A549 (cell line): ENCODE data around the gene NDC1. TPM values are rescaled to one million over a fixed set of nuclear protein-coding genes. Genes with fewer than 3 reads are reported as not detected.

ENCODE experiments used
- ATAC-seq, 2 experiments: fragments of 200-7000 bp in 1 of 2; fragments of >200 bp in 1 of 2; cut with Nextera tagmentation in 1 of 2; cut with Tn5 transposase in 1 of 2; 3 replicates each; pipeline versions ENCODE4 v1.8.0 to v1.9.1; 2018 to 2020; ENCODE audit warnings: mild to moderate bottlenecking in 1 of 2, moderate library complexity in 1 of 2
- CTCF ChIA-PET: fragments of 300-600 bp; sonication (Branson Sonifier 250); formaldehyde crosslinking; extraction: SDS; loops from one replicate; lab custom pipeline; 2021; ENCODE audit warnings: antibody characterized with exemption, inconsistent platforms; lab: Yijun Ruan, JAX
- POLR2A ChIA-PET: fragments of 350-600 bp; formaldehyde crosslinking; extraction: SDS; loops from one replicate; lab custom pipeline; 2021; ENCODE audit warnings: antibody characterized with exemption, inconsistent platforms; lab: Yijun Ruan, JAX
- DNase-seq, 2 experiments: peaks; one replicate each; pipeline versions ENCODE4 v3.0.0 to v3.0.0-alpha.2; 2011 to 2016; ENCODE audit warnings: low read depth in 1 of 2, low spot score in 1 of 2
- FAIRE-seq: peaks from 2 replicates; lab custom pipeline; 2011; peaks lifted over from hg19 to GRCh38; lab: Jason Lieb, UNC
- H3K27ac ChIP-seq, 2 experiments: fragments of >200 bp; sonication (Bioruptor Twin); formaldehyde crosslinking; 3 replicates each; pipeline ENCODE4 v1.5.1; 2016 to 2017
- H3K4me1 ChIP-seq: fragments of >200 bp; sonication (Bioruptor Twin); formaldehyde crosslinking; 3 replicates; pipeline ENCODE4 v1.6.1; 2016
- H3K4me2 ChIP-seq: fragments of >200 bp; sonication (Bioruptor Twin); formaldehyde crosslinking; 3 replicates; pipeline ENCODE4 v1.6.1; 2016
- H3K4me3 ChIP-seq: fragments of >200 bp; sonication (Bioruptor Twin); formaldehyde crosslinking; 3 replicates; pipeline ENCODE4 v1.5.1; 2016
- H3K9me3 ChIP-seq: fragments of >200 bp; sonication (Bioruptor Twin); formaldehyde crosslinking; 3 replicates; pipeline ENCODE4 v1.6.1; 2016
- BHLHE40 ChIP-seq: IDR thresholded peaks from 2 replicates; pipeline ENCODE4 v1.6.1; 2012; ENCODE audit warnings: low read depth, low read length, inconsistent platforms
- CBX8 ChIP-seq: fragments of 200-600 bp; sonication (generic); IDR thresholded peaks from 2 replicates; pipeline ENCODE4 v1.6.1; 2016
- CHD2 ChIP-seq: fragments of 150-350 bp; IDR thresholded peaks from 2 replicates; pipeline ENCODE4 v1.6.1; 2014; ENCODE audit warnings: low read length; ENCODE audit not compliant: partially characterized antibody
- CHD4 ChIP-seq: fragments of 200-600 bp; sonication (generic); IDR thresholded peaks from 2 replicates; pipeline ENCODE4 v1.6.1; 2016; ENCODE audit warnings: antibody characterized with exemption, mild to moderate bottlenecking, borderline replicate concordance
- EHMT2 ChIP-seq: fragments of 200-600 bp; sonication (generic); IDR thresholded peaks from 2 replicates; pipeline ENCODE4 v1.6.1; 2016; ENCODE audit warnings: antibody characterized with exemption, low read depth, mild to moderate bottlenecking, moderate library complexity
- FOSL2 ChIP-seq, 2 experiments: fragments of 450-650 bp in 1 of 2; fragments of >200 bp in 1 of 2; sonication (Bioruptor Twin) in 1 of 2; formaldehyde crosslinking; IDR thresholded peaks; 2 replicates each; pipeline versions ENCODE4 v1.5.0 to v1.6.1; 2016 to 2020; ENCODE audit warnings: mild to moderate bottlenecking in 1 of 2, moderate library complexity in 1 of 2
- FOXS1 ChIP-seq: fragments of 250-450 bp; sonication (Bioruptor Pico); IDR thresholded peaks from 2 replicates; pipeline ENCODE4 v1.5.0; 2020; ENCODE audit warnings: mild to moderate bottlenecking, moderate library complexity
- HOXA7 ChIP-seq: fragments of 250-450 bp; sonication (Bioruptor Pico); IDR thresholded peaks from 2 replicates; pipeline ENCODE4 v1.5.0; 2020; ENCODE audit warnings: mild to moderate bottlenecking, moderate library complexity
- HOXB5 ChIP-seq: fragments of 250-450 bp; sonication (Bioruptor Pico); IDR thresholded peaks from 2 replicates; pipeline ENCODE4 v1.5.0; 2020; ENCODE audit warnings: mild to moderate bottlenecking, moderate library complexity
- JUN ChIP-seq, 2 experiments: fragments of >200 bp; sonication (Bioruptor Twin); formaldehyde crosslinking; IDR thresholded peaks; 2 replicates in 1 of 2; 3 replicates in 1 of 2; pipeline ENCODE4 v1.6.1; 2016 to 2017
- JUNB ChIP-seq: fragments of >200 bp; sonication (Bioruptor Twin); formaldehyde crosslinking; IDR thresholded peaks from 2 replicates; pipeline ENCODE4 v1.6.1; 2016
- KDM1A ChIP-seq: fragments of 200-600 bp; sonication (generic); IDR thresholded peaks from 2 replicates; pipeline ENCODE4 v1.6.1; 2016; ENCODE audit warnings: low read depth, mild to moderate bottlenecking
- MAZ ChIP-seq: fragments of 150-350 bp; IDR thresholded peaks from 2 replicates; pipeline ENCODE4 v1.6.1; 2014; ENCODE audit warnings: antibody characterized with exemption, low read depth, low read length, borderline replicate concordance
- NFE2L2 ChIP-seq: fragments of 150-350 bp; conservative IDR thresholded peaks from 2 replicates; pipeline ENCODE4 v1.6.1; 2014; ENCODE audit warnings: low read length
- NPAS2 ChIP-seq: fragments of 250-450 bp; sonication (Bioruptor Pico); IDR thresholded peaks from 2 replicates; pipeline ENCODE4 v1.8.0; 2022; ENCODE audit warnings: mild to moderate bottlenecking, moderate library complexity, borderline replicate concordance
- NR3C1 ChIP-seq: fragments of >200 bp; sonication (Bioruptor Twin); formaldehyde crosslinking; IDR thresholded peaks from 3 replicates; pipeline ENCODE4 v1.6.1; 2017
- PHF8 ChIP-seq: fragments of 200-600 bp; sonication (generic); IDR thresholded peaks from 2 replicates; pipeline ENCODE4 v1.6.1; 2016; ENCODE audit warnings: low read depth, mild to moderate bottlenecking, antibody characterized with exemption, moderate library complexity, borderline replicate concordance
- POLR2AphosphoS2 ChIP-seq: conservative IDR thresholded peaks from 2 replicates; pipeline ENCODE4 v1.6.1; 2012; ENCODE audit warnings: low read length, improper control_type of control experiment, inconsistent platforms
- RCOR1 ChIP-seq: fragments of 150-350 bp; IDR thresholded peaks from 2 replicates; pipeline ENCODE4 v1.6.1; 2014; ENCODE audit warnings: antibody characterized with exemption, low read length, low read depth
- RFX5 ChIP-seq: fragments of 450-650 bp; IDR thresholded peaks from 2 replicates; pipeline ENCODE4 v1.7.1; 2014; ENCODE audit warnings: antibody characterized with exemption, mild to moderate bottlenecking, moderate library complexity
- RNF2 ChIP-seq: fragments of 200-600 bp; sonication (generic); IDR thresholded peaks from 2 replicates; pipeline ENCODE4 v1.6.1; 2016; ENCODE audit warnings: low read depth, mild to moderate bottlenecking, antibody characterized with exemption, moderate library complexity, borderline replicate concordance
- SMC3 ChIP-seq: fragments of >200 bp; sonication (Bioruptor Twin); formaldehyde crosslinking; IDR thresholded peaks from 3 replicates; pipeline ENCODE4 v1.6.1; 2018; ENCODE audit warnings: inconsistent platforms
- SREBF2 ChIP-seq: fragments of 450-650 bp; IDR thresholded peaks from 2 replicates; pipeline ENCODE4 v1.6.1; 2014; ENCODE audit warnings: mild to moderate bottlenecking, moderate library complexity
- TP53 ChIP-seq: fragments of 250-450 bp; sonication (Bioruptor Pico); IDR thresholded peaks from 2 replicates; pipeline ENCODE4 v1.5.0; 2021; ENCODE audit warnings: mild to moderate bottlenecking, moderate library complexity
- ZNF302 ChIP-seq: fragments of 250-450 bp; sonication (Bioruptor Pico); IDR thresholded peaks from 2 replicates; pipeline ENCODE4 v1.9.0; 2021; ENCODE audit warnings: inconsistent platforms, mild to moderate bottlenecking, moderate library complexity
- WGBS: methylation state at CpG from one replicate; pipeline ENCODE4 v1.1.6; 2017; ENCODE audit errors: missing lambda C conversion rate; 5-methylcytosine and 5-hydroxymethylcytosine counted together
- polyA plus RNA-seq, 4 experiments: library from polyadenylated mRNA; depleted of rRNA in 3 of 4; stranded (reverse); fragments of >200 nt; fragmentation: RNase III in 1 of 4; extraction: RNeasy Plus Mini Kit Qiagen cat#74134 plus additional on column Dnase treatment in 1 of 4; gene quantifications; 2 replicates in 3 of 4; 3 replicates in 1 of 4; pipeline ENCODE4 v1.2.3, GENCODE V29; 2011 to 2017
- TF ChIP-seq, protein P1 (sequence below): IDR thresholded peaks from 2 replicates; pipeline ENCODE4 v1.6.1; 2012
- TF ChIP-seq, protein P2 (sequence below): fragments of 450-650 bp; IDR thresholded peaks from 2 replicates; pipeline ENCODE4 v1.6.1; 2014; ENCODE audit warnings: antibody characterized with exemption
- TF ChIP-seq, protein P3 (sequence below): fragments of 250-450 bp; sonication (Bioruptor Pico); IDR thresholded peaks from 2 replicates; pipeline ENCODE4 v1.5.0; 2021; ENCODE audit warnings: mild to moderate bottlenecking, moderate library complexity, borderline replicate concordance
- TF ChIP-seq, protein P4 (sequence below): fragments of 150-350 bp; IDR thresholded peaks from 2 replicates; pipeline ENCODE4 v1.6.1; 2014; ENCODE audit warnings: low read depth, mild to moderate bottlenecking, low read length

The NDC1 gene
- polyA plus RNA-seq, 2 of the 4 experiments (the other 2 are of a cell fraction), result 26.4 to 49.5 TPM

DNA sequence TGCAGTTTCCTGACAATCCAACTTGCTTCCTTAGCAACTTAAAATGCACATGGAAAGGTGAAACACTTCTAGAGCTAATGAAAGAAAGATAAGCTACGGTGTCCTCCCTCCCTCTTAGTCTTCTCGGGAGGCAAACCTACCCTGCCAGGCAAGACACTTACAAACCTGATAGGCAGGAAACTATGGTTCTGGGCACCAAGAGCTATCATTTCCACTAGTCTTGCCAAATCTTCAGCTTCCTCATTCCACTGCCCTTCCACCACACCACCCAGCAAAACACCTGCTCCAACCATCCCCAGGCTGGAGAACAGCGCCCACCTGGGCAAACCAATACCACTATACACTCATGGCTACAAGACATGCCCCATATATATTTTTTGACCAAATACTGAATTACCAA, 15.2 kb downstream of the NDC1 start:
- FAIRE-seq, result no peak
- ChIA-PET CTCF (no interaction called here), POLR2A (no interaction called here)
- ATAC-seq, result no peak
- WGBS, result 90% methylated on average over 3 of the region's 3 CpGs
- H3K27ac ChIP-seq, result no peak overlapping the region
- TF ChIP-seq JUNB (no peak), NR3C1 (no peak), NPAS2 (CRISPR knock-in tag) (no peak), ZNF302 (no peak), FOXS1 (no peak)
- TF ChIP-seq, protein P1, sequence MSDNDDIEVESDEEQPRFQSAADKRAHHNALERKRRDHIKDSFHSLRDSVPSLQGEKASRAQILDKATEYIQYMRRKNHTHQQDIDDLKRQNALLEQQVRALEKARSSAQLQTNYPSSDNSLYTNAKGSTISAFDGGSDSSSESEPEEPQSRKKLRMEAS, result no peak
- no peaks in the 10 kb centered on the region for H3K9me3 ChIP-seq
- DNase-seq, result no peak
- no peaks in the 10 kb centered on the region for H3K4me1 ChIP-seq
- no peak overlapping the region for H3K4me2 ChIP-seq
- H3K4me3 ChIP-seq, result no peak overlapping the region

DNA sequence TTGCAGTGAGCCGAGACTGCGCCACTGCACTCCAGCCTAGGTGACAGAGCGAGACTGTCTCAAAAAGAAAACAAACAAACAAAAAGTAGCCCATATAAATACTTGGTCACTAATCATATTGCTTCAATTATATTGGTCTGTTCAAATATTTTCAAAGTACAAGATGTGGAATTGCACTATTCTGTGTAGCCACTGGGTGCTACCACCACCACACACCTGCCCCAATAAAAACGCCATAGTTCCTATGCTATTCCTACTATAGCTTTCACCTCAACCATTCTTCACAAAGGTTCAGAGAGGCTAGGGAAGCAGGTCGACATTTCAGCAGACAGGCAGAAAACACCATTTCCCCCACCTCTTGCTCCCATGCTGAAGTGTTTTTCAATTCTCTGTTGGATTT, 16.7 kb downstream of the NDC1 start:
- ChIA-PET CTCF (interaction anchor here (0.5 to 1.7 kb wide), 4 partner anchors 13 to 543 kb away, joined by 3 read pairs; no protein-coding TSS in a partner anchor), POLR2A (no interaction called here)
- no peak overlapping the region for H3K27ac ChIP-seq
- no peak overlapping the region for H3K4me3 ChIP-seq
- DNase-seq (no peak), FAIRE-seq (no peak), ATAC-seq (no peak; a peak in 1 of 6 replicates)
- TF ChIP-seq MAZ, result no peak
- no peak for TF ChIP-seq BHLHE40
- TF ChIP-seq FOXS1, result no peak
- TF ChIP-seq SREBF2, result no peak
- TF ChIP-seq CHD4, result no peak
- TF ChIP-seq POLR2AphosphoS2, result no peak
- no peak for TF ChIP-seq NFE2L2
- TF ChIP-seq, protein P2, sequence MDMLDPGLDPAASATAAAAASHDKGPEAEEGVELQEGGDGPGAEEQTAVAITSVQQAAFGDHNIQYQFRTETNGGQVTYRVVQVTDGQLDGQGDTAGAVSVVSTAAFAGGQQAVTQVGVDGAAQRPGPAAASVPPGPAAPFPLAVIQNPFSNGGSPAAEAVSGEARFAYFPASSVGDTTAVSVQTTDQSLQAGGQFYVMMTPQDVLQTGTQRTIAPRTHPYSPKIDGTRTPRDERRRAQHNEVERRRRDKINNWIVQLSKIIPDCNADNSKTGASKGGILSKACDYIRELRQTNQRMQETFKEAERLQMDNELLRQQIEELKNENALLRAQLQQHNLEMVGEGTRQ, result no peak
- no peak for TF ChIP-seq FOSL2 (IDR thresholded peaks at IDR 0.05)
- no peak for TF ChIP-seq FOSL2 (CRISPR knock-in tag; IDR thresholded peaks at IDR 0.05)
- TF ChIP-seq CBX8, result no peak
- TF ChIP-seq PHF8, result no peak
- no peak for TF ChIP-seq JUNB
- TF ChIP-seq, protein P3, sequence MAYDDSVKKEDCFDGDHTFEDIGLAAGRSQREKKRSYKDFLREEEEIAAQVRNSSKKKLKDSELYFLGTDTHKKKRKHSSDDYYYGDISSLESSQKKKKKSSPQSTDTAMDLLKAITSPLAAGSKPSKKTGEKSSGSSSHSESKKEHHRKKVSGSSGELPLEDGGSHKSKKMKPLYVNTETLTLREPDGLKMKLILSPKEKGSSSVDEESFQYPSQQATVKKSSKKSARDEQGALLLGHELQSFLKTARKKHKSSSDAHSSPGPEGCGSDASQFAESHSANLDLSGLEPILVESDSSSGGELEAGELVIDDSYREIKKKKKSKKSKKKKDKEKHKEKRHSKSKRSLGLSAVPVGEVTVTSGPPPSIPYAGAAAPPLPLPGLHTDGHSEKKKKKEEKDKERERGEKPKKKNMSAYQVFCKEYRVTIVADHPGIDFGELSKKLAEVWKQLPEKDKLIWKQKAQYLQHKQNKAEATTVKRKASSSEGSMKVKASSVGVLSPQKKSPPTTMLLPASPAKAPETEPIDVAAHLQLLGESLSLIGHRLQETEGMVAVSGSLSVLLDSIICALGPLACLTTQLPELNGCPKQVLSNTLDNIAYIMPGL (CRISPR knock-in tag), result no peak
- H3K9me3 ChIP-seq, result no peaks in the 10 kb centered on the region
- no peaks in the 10 kb centered on the region for H3K4me1 ChIP-seq
- H3K4me2 ChIP-seq, result no peak overlapping the region
- WGBS, result 89% methylated on average over 5 of the region's 5 CpGs

DNA sequence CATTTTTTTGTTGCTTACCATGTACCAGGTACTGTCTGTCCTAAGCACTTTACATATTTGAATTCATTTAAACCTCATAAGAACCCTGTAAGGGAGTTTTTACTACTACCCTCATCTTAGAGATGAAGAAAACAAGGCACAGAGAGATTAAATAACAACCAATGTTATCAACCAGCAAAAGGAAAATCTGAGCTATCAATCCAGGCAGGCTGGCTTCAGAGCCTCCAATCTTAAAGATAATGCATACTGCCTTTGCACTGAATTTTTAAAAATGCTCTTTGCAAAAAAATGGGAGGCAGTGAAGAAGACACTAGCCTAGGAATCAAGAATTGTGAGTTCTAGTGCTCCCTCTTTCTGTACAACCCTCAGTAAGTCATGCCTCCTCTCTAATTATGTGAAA, 18.7 kb downstream of the NDC1 start:
- ChIA-PET CTCF (interaction anchor here (1.4 kb wide), 1 partner anchor 41 kb away, joined by 4 read pairs; no protein-coding TSS in a partner anchor), POLR2A (no interaction called here)
- Histone ChIP-seq H3K9me3 (no peaks in the 10 kb centered on the region), H3K4me1 (no peaks in the 10 kb centered on the region), H3K4me3 (no peak overlapping the region), H3K27ac (no peak overlapping the region), H3K4me2 (no peak overlapping the region)
- DNase-seq (no peak), FAIRE-seq (no peak), ATAC-seq (no peak)
- TF ChIP-seq SMC3 (no peak), BHLHE40 (no peak), CHD2 (no peak), RNF2 (no peak), SREBF2 (no peak), PHF8 (no peak), TP53 (CRISPR knock-in tag) (no peak), HOXB5 (CRISPR knock-in tag) (no peak), EHMT2 (no peak), RFX5 (no peak), RCOR1 (no peak), KDM1A (no peak), HOXA7 (CRISPR knock-in tag) (no peak), JUN (IDR thresholded peaks at IDR 0.05) (no peak)
- TF ChIP-seq, protein P4, sequence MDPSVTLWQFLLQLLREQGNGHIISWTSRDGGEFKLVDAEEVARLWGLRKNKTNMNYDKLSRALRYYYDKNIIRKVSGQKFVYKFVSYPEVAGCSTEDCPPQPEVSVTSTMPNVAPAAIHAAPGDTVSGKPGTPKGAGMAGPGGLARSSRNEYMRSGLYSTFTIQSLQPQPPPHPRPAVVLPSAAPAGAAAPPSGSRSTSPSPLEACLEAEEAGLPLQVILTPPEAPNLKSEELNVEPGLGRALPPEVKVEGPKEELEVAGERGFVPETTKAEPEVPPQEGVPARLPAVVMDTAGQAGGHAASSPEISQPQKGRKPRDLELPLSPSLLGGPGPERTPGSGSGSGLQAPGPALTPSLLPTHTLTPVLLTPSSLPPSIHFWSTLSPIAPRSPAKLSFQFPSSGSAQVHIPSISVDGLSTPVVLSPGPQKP, result no peak
